ENCODE data around the gene AP1M1.
A peak's percentile ranks its signal among the peaks of the same experiment; 100 is the strongest.
"Not testable (repeated sequence)": the region's sequence is repeated elsewhere in the genome, so short reads cannot be mapped to it uniquely, and the experiment has no call there.

The AP1M1 gene

DNA sequence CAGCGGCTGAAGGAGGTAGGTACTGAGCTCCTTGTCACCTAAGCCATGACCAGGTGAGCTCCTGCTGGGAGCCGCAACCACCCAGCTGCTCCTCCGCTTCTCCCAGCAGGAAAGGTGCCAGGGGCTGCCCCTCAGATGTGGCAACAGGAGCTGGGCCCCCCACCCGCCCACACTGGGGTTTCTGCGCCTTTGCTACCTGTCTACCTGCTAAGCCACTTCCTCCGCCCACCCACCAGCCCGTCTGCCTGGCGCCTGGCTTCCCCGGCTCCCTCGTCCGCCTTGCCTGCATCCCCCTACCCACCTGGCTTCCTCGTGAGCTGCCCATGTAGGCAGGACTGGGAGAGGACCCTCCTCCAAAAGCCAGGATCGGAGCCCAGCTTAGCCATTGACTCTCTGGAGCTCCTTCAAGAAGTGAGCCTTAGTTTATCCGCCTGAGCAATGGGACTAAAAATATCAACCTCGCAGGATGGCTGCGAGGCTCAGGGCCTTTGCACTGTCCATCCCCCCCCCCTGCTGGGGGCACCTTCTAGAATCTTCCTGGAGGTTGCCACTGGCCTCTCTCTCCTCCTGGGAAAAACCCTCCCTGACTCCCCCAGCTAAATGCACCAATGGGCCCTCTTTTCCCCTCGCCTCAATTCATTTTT is 71.1 kb downstream of the AP1M1 start:
- Mint-ChIP-seq H3K36me3 (no peaks in the 10 kb centered on the region), H3K27ac (no peak overlapping the region), H3K9me3 (no peaks in the 10 kb centered on the region), H3K4me1 (peaks cover 31% of the 10 kb centered on the region), H3K4me3 (no peak overlapping the region)
- DNase-seq (ENCODE audit: low spot score in 2 of 2) (no peak), ATAC-seq (no peak)

DNA sequence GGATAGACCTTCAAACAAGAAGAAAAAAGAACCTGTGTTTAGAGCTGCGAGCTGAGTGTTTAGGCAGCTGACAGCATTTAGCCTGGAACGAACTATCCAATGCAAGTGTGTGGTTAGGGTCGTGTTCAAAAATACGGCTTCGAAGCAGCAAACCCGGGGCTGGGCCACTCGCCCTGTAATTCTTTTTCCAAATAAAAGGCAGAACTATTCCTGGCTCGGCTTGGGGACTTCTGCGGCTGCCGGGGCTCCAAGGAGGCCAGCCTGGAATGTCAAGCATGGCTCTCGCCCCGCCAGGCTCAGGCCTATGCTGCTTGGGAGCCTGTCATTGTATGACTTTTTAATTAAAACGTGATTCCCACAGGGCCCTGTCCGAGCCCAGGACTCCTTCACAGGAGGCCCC is 75.2 kb downstream of the AP1M1 start:
- DNase-seq (ENCODE audit: low spot score in 2 of 2): no peak
- Mint-ChIP-seq H3K9me3 (no peaks in the 10 kb centered on the region), H3K4me1 (peaks cover 8% of the 10 kb centered on the region), H3K36me3 (no peaks in the 10 kb centered on the region), H3K4me3 (no peak overlapping the region), H3K27ac (no peak overlapping the region)
- ATAC-seq: no peak

DNA sequence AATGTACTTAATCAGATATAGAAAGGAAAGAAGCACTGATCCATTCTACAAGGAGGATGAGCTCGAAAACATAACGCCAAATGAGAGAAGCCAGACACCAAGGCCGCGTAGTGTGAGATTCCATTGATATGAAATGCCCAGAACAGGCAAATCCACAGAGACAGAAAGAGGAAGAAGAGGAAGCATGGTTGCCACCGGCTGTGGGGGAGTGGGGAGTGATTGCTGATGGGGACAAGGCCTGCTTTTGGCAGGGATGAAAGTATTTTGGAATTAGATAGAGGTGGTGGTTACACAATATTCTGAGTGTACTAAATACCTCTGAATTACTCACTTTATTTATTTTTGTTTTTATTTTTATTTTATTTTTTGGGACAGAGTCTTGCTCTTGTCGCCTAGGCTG is 76.7 kb downstream of the AP1M1 start:
- no peak overlapping the region for H3K4me3 Mint-ChIP-seq
- no peaks in the 10 kb centered on the region for H3K4me1 Mint-ChIP-seq
- no peak for ATAC-seq
- H3K27ac Mint-ChIP-seq: no peak overlapping the region
- DNase-seq (ENCODE audit: low spot score in 2 of 2): no peak
- no peaks in the 10 kb centered on the region for H3K36me3 Mint-ChIP-seq
- no peaks in the 10 kb centered on the region for H3K9me3 Mint-ChIP-seq

DNA sequence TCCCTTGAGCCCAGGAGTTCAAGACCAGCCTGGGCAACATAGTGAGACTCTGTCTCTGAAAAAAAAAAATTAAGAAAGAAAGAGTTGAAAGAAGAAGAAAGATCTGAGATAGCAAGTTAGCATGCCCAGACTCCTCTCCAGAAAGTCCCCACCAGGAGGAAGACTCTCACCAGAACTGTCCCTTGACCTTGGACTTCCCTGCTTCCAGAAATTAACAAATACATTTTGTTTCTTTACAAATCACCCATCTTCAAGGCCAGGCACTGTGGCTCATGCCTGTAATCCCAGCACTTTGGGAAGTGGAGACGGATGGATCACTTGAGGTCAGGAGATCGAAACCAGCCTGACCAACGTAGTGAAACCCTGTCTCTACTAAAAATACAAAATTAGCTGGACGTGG is 82.6 kb downstream of the AP1M1 start:
- ATAC-seq: no peak
- peaks cover 6% of the 10 kb centered on the region for H3K36me3 Mint-ChIP-seq

DNA sequence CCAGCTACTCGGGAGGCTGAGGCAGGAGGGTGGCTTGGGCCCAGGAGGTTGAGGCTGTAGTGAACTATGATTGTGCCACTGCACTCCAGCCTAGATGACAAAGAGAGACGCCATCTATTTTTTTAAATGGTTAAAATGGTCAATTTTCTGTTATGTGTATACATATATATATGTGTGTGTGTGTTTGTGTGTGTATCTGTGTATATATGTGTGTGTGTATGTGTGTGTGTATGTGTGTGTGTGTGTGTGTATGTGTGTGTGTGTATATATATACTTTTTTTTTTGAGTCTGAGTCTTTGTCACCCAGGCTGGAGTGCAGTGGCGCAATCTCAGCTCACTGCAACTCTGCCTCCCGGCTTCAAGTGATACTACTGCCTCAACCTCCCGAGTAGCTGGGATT is 84.0 kb downstream of the AP1M1 start:
- Mint-ChIP-seq H3K4me1 (peaks cover 24% of the 10 kb centered on the region), H3K9me3 (no peaks in the 10 kb centered on the region), H3K4me3 (no peak overlapping the region), H3K36me3 (peaks cover 6% of the 10 kb centered on the region), H3K27ac (no peak overlapping the region)
- ATAC-seq (no peak), DNase-seq (ENCODE audit: low spot score in 2 of 2) (no peak)

More for the DNA sequence above, 82.6 kb downstream of the AP1M1 start:
- H3K4me3 Mint-ChIP-seq: no peak overlapping the region
- no peak for DNase-seq (ENCODE audit: low spot score in 2 of 2)
- H3K27ac Mint-ChIP-seq: no peak overlapping the region
- peaks cover 21% of the 10 kb centered on the region for H3K4me1 Mint-ChIP-seq
- no peaks in the 10 kb centered on the region for H3K9me3 Mint-ChIP-seq

DNA sequence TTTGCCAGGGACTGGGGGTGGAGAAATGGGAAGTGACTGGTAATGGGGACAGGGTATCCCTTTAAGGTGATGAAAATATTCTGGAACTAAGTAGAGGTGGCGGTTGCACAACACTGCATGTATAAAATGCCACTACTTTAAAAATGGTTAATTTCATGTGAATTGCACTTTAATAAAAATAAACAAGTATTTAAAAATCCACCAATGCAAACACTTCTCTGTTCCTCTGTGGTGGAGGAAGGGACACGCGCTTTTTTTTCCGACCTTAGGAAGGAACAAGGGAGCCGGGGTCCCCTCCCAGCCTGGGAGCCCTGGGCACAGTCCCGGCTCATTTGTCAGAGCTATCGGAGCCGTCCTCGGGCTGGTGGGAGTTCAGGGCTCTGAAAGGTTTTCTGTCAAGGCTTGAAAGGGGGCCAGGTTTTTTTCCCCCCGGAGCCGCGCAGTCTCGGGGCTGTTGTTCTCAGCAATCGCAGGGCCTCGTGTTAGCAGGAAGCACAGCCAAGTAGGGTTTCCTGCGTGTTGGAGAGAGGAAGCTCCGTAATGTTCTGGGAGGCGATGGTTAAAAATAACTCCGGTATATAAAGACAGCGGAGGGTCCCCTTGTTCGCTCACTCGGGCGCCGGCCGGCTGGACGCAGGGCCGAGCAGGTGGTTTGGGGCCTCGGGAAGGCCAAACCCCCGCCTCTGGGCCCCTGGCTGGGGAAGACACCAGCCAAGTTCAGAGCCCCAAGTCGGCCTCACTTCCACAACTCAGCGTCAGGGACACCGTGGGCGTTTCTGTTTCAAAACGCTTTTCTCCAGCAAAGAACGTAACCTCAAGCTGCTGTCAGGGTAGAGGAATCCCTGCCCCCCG is 85.7 kb downstream of the AP1M1 start:
- Mint-ChIP-seq H3K4me1 (peaks cover 30% of the 10 kb centered on the region), H3K27ac (peak overlapping the region; percentile 54), H3K9me3 (no peaks in the 10 kb centered on the region), H3K4me3 (peak overlapping the region; percentile 51), H3K36me3 (peaks cover 6% of the 10 kb centered on the region)
- peak; percentile 80 for ATAC-seq
- peak; percentile 20 to 64 for DNase-seq (ENCODE audit: low spot score in 2 of 2)

DNA sequence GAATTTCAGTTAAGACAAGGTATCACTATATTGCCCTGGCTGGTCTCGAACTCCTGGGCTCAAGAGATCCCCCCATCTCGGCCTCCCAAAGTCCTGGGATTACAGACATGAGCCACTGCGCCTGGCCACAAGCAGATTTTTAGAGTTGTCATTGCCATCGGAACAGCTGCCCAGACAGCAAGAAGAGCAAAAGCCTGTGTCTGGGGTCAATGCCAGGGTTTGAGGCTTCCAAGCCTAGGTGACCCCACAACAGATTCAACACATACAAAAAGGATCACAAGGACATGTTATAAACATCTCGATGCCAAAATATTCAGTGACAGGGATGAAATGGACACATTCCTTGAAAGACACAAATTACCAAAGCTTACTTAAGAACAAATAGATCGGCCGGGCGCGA is 86.8 kb downstream of the AP1M1 start:
- Mint-ChIP-seq H3K4me3 (no peak overlapping the region), H3K36me3 (peaks cover 6% of the 10 kb centered on the region), H3K4me1 (peaks cover 32% of the 10 kb centered on the region), H3K9me3 (no peaks in the 10 kb centered on the region), H3K27ac (no peak overlapping the region)
- DNase-seq (ENCODE audit: low spot score in 2 of 2) (no peak), ATAC-seq (no peak)

DNA sequence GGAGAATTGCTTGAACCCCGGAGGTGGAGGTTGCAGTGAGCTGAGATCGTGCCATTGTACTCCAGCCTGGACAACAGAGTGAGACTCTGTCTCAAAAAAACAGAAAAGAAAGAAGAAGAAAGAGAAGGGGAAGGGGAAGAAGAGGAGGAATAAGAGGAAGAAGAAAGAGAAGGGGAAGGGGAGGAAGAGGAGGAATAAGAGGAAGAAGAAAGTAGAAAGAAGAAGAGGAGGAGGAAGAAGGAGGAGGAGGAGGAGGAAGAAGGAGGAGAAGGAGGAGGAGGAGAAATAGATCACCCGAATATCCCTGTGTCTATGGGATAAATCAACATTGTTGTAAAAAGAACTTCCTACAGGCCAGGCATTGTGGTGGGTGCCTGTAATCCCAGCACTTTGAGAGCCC is 87.4 kb downstream of the AP1M1 start:
- ATAC-seq; H3K27ac Mint-ChIP-seq; H3K36me3 Mint-ChIP-seq; DNase-seq (ENCODE audit: low spot score in 2 of 2); H3K4me3 Mint-ChIP-seq; H3K9me3 Mint-ChIP-seq: not testable (repeated sequence)
- peaks cover 30% of the 10 kb centered on the region for H3K4me1 Mint-ChIP-seq

GRCh38 chr19:16285769-16286498 is 88.2 kb downstream of the AP1M1 start:
- DNase-seq (ENCODE audit: low spot score in 2 of 2) (no peak), ATAC-seq (no peak)
- H3K36me3 Mint-ChIP-seq: no peaks in the 10 kb centered on the region
- no peak overlapping the region for H3K4me3 Mint-ChIP-seq
- no peak overlapping the region for H3K27ac Mint-ChIP-seq
- no peaks in the 10 kb centered on the region for H3K9me3 Mint-ChIP-seq
- peaks cover 29% of the 10 kb centered on the region for H3K4me1 Mint-ChIP-seq

GRCh38 chr19:16288544-16288943 is 90.8 kb downstream of the AP1M1 start:
- Mint-ChIP-seq H3K9me3 (no peaks in the 10 kb centered on the region), H3K27ac (no peak overlapping the region), H3K4me1 (peaks cover 15% of the 10 kb centered on the region), H3K4me3 (no peak overlapping the region), H3K36me3 (no peaks in the 10 kb centered on the region)
- ATAC-seq (no peak), DNase-seq (ENCODE audit: low spot score in 2 of 2) (no peak)

GRCh38 chr19:16289594-16289993 is 91.9 kb downstream of the AP1M1 start:
- Mint-ChIP-seq H3K27ac (no peak overlapping the region), H3K4me3 (no peak overlapping the region), H3K36me3 (no peaks in the 10 kb centered on the region), H3K4me1 (peaks cover 15% of the 10 kb centered on the region), H3K9me3 (no peaks in the 10 kb centered on the region)
- no peak for DNase-seq (ENCODE audit: low spot score in 2 of 2)
- ATAC-seq: no peak

GRCh38 chr19:16290692-16291091 is 93.0 kb downstream of the AP1M1 start:
- Mint-ChIP-seq H3K9me3 (no peaks in the 10 kb centered on the region), H3K27ac (no peak overlapping the region), H3K36me3 (no peaks in the 10 kb centered on the region), H3K4me1 (peaks cover 15% of the 10 kb centered on the region), H3K4me3 (no peak overlapping the region)
- ATAC-seq: no peak
- DNase-seq (ENCODE audit: low spot score in 2 of 2): no peak

DNA sequence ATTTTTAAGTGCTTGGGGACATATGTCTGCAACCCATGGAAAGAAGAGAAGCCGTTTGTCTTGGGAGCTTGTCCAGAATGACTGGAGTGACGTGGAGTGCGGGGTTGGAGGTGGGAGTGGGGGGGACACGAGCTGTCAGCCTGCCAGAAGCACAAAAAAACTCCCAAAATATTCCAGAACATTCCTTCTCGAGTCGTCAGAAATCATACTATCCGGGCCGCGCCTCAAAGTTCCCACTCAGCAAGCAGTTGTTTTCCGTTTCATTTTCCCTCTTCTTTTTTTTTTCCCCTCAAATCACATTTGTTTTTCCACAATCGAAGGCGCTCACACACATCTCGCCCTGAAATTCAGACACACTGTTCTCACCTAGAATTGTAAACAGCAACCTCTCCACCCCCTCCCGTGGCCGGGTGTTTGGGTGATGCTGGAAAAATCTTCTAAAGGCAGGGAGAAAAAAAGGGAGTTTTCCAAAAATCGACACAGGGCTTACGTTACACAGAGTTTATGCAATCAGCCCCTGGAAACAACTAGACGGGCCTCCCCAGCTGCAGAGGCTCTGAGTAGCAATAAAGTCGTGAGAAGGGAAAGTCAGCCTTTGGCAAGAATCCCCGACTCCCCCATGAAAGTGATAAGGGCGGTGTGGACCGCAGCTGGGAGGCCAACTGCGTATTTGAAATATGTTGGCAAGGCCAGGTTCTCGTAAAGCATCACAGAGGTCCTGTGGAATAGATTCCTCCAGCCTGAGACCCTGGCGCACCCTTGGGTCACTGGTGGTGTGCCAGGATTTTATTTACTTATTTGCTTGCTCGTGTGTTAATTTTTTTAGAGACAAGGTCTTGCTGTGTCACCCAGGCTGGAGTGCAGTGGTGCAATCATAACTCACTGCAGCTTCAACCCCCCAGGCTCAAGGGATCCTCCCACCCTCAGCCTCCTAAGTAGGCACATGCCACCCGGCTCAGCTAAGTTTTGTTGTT is 95.7 kb downstream of the AP1M1 start:
- peaks cover 5% of the 10 kb centered on the region for H3K4me1 Mint-ChIP-seq
- H3K9me3 Mint-ChIP-seq: no peaks in the 10 kb centered on the region
- H3K27ac Mint-ChIP-seq: no peak overlapping the region
- ATAC-seq (no peak), DNase-seq (ENCODE audit: low spot score in 2 of 2) (no peak)
- H3K4me3 Mint-ChIP-seq: no peak overlapping the region
- H3K36me3 Mint-ChIP-seq: no peaks in the 10 kb centered on the region

GRCh38 chr19:16295057-16295456 is 97.3 kb downstream of the AP1M1 start:
- Mint-ChIP-seq H3K27ac (no peak overlapping the region), H3K9me3 (no peaks in the 10 kb centered on the region), H3K4me3 (no peak overlapping the region), H3K36me3 (no peaks in the 10 kb centered on the region), H3K4me1 (no peaks in the 10 kb centered on the region)
- no peak for DNase-seq (ENCODE audit: low spot score in 2 of 2)
- no peak for ATAC-seq

All from stimulated activated effector memory CD8-positive, alpha-beta T cell treated with anti-CD3 and anti-CD28 coated beads, Interleukin-12 subunit alpha, Interleukin-12 subunit beta, amount 100 ng/mL, for 72 hours (primary cell).